Measurements from ENCODE around the gene SMO. TPM values are rescaled to one million over a fixed set of nuclear protein-coding genes. Genes with fewer than 3 reads are reported as not detected.
"Not testable (repeated sequence)": the region's sequence is repeated elsewhere in the genome, so short reads cannot be mapped to it uniquely, and the experiment has no call there.

The SMO gene
- total RNA-seq, 1 donor from 2014 or later = 37.4 TPM

- Mint-ChIP-seq H3K27me3 (ENCODE audit: low read depth) (peaks cover 1% of the 10 kb centered on the region), H3K4me3 (ENCODE audit: unreplicated experiment) (no peak overlapping the region), H3K9me3 (ENCODE audit: low read depth) (no peaks in the 10 kb centered on the region), H3K4me1 (ENCODE audit: low read depth) (peaks cover 11% of the 10 kb centered on the region), H3K27ac (ENCODE audit: unreplicated experiment) (no peak overlapping the region), H3K36me3 (ENCODE audit: low read depth) (no peaks in the 10 kb centered on the region)
- TF ChIP-seq CTCF (IDR thresholded peaks at IDR 0.05) = no peak
- DNase-seq (ENCODE audit: low spot score) = no peak
These were observed 17.9 kb upstream of the SMO start for GRCh38 chr7:129170441-129171021.

DNA sequence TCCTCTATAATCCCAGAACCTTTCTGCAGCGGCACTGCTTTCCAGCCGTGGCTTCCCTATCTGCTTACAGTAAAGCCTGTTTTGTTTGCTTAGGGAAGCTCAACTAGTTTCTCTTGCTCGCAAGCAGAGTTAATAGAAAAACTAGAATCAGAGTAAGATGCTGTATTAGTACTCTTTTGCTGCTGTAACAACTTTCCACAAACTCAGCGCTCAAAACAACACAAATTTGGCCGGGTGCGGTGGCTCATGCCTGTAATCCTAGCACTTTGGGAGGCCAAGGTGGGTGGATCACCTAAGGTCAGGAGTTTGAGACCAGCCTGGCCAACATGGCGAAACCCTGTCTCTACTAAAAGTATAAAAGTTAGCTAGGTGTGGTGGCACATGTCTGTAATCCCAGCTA is 14.6 kb upstream of the SMO start:
- not testable (repeated sequence) for H3K27me3 Mint-ChIP-seq (ENCODE audit: low read depth)

DNA sequence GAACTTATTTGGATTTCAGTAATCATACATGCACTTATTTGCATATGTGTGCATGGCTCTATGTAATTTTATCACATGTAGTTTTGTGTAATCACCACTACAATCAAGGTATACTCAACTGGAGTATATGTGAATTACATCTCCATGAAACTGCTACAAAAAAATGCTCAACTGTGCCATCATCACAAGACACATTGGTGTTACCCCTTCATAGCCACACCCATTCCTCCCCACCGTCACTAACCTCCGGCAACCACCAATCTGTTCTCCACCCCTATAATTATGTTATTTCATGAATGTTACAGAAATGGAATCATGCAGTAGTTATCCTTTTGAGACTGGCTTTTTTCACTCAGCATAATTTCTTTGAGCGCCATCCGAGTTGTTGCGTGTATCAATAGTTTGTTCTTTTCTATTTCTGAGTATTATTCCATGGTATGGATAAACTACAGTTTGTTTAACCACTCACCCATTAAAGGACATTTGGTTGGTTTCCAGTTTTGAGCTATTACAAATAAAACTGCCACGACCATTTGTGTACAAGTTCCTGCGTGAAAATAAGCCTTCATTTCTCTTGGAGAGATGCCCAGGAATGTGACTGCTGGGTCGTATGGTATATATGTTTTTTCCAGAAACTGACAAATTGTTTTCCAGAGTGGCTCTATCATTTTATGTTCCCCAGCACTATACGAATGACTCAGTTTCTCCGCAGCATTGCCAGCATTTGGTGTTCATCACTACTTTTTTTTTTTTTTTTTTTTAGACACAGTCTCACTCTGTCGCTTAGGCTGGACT is 11.3 kb upstream of the SMO start:
- no peak for DNase-seq (ENCODE audit: low spot score)
- Mint-ChIP-seq H3K4me3 (ENCODE audit: unreplicated experiment) (no peak overlapping the region), H3K36me3 (ENCODE audit: low read depth) (no peaks in the 10 kb centered on the region), H3K27ac (ENCODE audit: unreplicated experiment) (no peak overlapping the region), H3K9me3 (ENCODE audit: low read depth) (no peaks in the 10 kb centered on the region), H3K27me3 (ENCODE audit: low read depth) (peaks cover 10% of the 10 kb centered on the region), H3K4me1 (ENCODE audit: low read depth) (peaks cover 12% of the 10 kb centered on the region)
- TF ChIP-seq CTCF (IDR thresholded peaks at IDR 0.05) = no peak

More for the DNA sequence above, 14.6 kb upstream of the SMO start:
- H3K27ac Mint-ChIP-seq (ENCODE audit: unreplicated experiment); H3K36me3 Mint-ChIP-seq (ENCODE audit: low read depth); H3K9me3 Mint-ChIP-seq (ENCODE audit: low read depth); H3K4me3 Mint-ChIP-seq (ENCODE audit: unreplicated experiment); DNase-seq (ENCODE audit: low spot score): not testable (repeated sequence)
- H3K4me1 Mint-ChIP-seq (ENCODE audit: low read depth) = peaks cover 19% of the 10 kb centered on the region

DNA sequence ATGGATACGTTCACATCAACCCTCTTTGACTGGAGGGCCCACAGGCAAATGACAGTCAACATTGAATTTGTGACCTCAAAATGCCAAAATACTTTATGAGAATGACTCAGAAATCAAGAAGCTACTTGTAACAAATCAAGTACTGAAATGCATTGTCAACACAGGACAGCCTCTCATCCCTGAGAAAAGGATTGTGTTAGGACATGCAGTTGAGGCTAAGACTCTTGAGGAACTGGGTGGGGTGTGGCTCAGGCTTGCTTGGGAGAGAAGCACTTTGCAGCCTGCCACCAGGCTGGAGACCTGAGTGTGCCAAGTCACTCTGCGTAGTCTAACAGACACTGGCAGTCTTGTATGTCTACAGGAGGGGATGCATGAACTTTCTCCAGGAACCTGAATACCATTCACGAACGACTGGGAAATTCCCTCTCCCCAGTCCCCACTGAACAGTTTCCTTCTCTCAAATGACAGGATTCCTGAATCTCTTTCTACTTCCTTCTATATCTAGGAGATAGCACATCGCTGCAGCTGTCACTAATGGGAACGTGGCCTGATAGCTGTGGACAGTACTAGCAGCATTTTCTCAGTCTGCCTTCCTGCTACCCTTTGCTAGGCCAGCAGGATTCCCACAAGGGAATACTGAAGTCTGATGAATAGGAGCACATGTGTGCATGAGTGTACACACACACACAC is 3.3 kb upstream of the SMO start:
- DNase-seq (ENCODE audit: low spot score) = no peak
- Mint-ChIP-seq H3K27me3 (ENCODE audit: low read depth) (peaks cover 3% of the 10 kb centered on the region), H3K9me3 (ENCODE audit: low read depth) (no peaks in the 10 kb centered on the region), H3K36me3 (ENCODE audit: low read depth) (no peaks in the 10 kb centered on the region), H3K27ac (ENCODE audit: unreplicated experiment) (no peak overlapping the region), H3K4me1 (ENCODE audit: low read depth) (peaks cover 9% of the 10 kb centered on the region), H3K4me3 (ENCODE audit: unreplicated experiment) (no peak overlapping the region)
- no peak for TF ChIP-seq CTCF (IDR thresholded peaks at IDR 0.05)

- no peaks in the 10 kb centered on the region for H3K9me3 Mint-ChIP-seq (ENCODE audit: low read depth)
- DNase-seq (ENCODE audit: low spot score) = no peak
- H3K27me3 Mint-ChIP-seq (ENCODE audit: low read depth) = no peaks in the 10 kb centered on the region
- no peak overlapping the region for H3K27ac Mint-ChIP-seq (ENCODE audit: unreplicated experiment)
- H3K36me3 Mint-ChIP-seq (ENCODE audit: low read depth) = no peaks in the 10 kb centered on the region
- peaks cover 22% of the 10 kb centered on the region for H3K4me1 Mint-ChIP-seq (ENCODE audit: low read depth)
- H3K4me3 Mint-ChIP-seq (ENCODE audit: unreplicated experiment) = no peak overlapping the region
- TF ChIP-seq CTCF (IDR thresholded peaks at IDR 0.05) = no peak
These were observed 1.6 kb upstream of the SMO start for GRCh38 chr7:129186749-129187260.
